IPS-NIHi7 (cell line): ENCODE data around the gene PTDSS2.
A peak's percentile ranks its signal among the peaks of the same experiment; 100 is the strongest.
"Not testable (repeated sequence)": the region's sequence is repeated elsewhere in the genome, so short reads cannot be mapped to it uniquely, and the experiment has no call there.

Experiments used
- DNase-seq: peaks from one replicate; pipeline ENCODE4 v3.0.0; 2012; ENCODE audit warnings: mixed read lengths; ENCODE audit errors: extremely low spot score

PTDSS2 gene

DNA sequence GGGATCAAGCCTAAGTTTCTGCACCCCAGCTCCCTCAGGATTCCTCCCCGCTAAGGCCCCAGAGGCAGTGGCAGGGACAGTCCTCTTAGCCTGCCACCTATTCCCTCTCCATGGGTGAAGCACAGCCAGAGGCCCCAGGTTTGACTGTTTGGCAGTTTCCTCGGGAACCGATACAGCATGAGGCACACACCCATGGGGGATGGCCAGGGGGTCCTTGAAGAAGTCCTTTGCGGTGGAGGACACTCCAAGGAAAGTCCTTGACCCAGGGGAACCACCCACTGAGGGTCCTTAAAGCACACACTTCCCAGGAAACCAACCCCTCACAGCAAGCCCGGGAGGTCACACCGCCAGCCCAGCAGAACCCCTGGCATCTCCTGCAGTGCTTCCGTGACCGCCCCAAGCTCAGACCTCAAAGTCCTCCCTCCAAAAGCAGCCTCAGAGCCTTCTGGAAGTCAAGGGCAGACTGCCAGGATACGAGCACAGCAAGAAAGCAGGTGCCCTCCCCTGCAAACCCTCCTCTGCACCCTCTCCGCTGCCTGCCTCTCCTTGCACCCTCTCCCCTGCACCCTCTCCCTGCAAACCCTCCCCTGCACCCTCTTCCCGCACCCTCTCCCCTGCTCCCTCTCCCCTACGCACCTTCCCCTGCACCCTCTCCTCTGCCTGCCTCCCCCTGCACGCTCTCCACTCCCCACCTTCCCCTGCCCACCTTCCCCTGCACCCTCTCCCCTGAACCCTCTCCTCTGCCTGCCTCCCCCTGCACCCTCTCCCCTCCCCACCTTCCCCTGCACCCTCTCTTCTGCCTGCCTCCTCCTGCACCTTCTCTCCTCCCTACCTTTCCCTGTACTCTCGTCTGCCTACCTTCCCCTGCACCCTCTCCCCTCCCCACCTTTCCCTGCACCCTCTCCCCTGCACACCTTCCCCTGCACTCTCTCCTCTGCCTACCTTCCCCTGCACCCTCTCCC lies 36.7 kb upstream of the PTDSS2 start:
- DNase-seq = no peak

DNA sequence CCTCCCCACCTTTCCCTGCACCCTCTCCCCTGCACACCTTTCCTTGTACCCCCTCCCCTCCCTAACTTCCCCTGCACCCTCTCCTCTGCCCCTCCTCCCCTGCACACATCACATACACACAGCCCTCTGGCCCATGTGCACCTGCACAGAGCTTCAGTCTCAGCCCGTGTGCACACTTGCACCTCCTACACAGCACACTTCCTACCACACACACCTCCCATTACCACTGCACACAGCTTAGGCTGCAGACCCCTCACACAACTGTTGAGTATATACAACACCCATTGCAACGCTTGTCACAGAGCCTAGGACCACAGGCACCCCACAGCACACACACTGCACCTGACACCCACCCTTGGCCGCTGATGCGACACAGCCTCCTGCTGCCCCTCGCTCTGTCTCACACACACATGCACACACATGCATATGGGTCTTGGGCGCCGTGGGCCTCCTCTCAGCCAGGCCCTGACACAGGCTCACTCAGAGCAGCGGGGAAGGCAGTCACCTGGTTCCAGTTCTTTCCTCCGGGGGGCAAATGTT lies 35.7 kb upstream of the PTDSS2 start:
- DNase-seq = no peak

DNA sequence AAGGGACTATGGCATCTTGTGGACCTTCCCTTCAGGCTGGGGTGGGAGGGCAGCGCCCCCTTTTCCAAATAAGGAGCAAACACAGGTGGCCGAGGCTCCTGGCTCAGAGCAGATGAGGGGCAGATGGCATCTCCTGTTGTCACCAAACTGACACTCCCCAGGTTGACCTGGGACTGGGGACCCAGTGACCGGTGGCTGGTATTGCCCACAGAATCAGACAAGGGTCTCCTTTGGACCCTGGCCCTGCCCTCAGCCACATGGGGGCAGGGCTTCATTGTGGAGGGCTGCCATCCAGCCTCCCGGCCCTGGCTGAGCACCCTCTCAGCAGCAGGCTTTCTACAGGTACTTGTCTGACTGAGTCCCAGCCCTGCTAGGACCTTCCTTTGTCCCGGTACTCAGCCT lies 34.4 kb upstream of the PTDSS2 start:
- no peak for DNase-seq

DNA sequence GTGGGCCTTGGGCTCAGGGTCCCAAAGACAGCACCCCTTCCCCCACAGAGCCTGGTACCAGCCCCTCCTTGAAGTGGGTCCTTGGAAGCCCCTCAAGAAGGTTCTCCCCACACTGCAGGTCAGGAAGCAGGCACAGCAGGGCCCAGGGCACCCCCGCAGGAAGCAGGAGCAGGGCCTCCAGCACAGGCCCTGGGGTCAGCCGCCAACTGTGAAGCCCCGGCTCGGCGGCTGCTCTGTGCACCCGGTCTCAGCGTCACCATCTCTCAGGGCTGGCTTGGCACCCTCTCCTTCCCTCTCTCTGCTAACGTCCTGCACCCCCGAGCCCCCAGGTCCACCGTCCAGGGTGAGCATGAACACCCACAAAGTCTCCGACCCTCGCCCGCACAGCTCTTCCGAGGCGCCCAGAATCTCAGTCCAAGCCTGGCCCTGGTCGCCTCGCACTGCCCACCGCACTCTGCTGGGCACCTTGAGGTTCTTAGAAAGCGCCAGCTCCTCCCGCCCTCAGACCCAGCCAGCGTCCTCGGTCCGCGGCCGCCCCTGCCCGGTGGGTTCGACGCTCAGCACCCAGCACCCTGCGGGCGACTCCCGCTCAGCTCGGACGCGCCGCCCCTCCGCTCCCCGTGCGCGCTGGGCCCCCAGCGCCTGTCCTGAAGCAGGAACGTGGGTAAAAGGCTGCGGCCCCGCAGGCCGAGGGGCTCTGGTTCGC lies 33.9 kb upstream of the PTDSS2 start:
- DNase-seq = no peak

DNA sequence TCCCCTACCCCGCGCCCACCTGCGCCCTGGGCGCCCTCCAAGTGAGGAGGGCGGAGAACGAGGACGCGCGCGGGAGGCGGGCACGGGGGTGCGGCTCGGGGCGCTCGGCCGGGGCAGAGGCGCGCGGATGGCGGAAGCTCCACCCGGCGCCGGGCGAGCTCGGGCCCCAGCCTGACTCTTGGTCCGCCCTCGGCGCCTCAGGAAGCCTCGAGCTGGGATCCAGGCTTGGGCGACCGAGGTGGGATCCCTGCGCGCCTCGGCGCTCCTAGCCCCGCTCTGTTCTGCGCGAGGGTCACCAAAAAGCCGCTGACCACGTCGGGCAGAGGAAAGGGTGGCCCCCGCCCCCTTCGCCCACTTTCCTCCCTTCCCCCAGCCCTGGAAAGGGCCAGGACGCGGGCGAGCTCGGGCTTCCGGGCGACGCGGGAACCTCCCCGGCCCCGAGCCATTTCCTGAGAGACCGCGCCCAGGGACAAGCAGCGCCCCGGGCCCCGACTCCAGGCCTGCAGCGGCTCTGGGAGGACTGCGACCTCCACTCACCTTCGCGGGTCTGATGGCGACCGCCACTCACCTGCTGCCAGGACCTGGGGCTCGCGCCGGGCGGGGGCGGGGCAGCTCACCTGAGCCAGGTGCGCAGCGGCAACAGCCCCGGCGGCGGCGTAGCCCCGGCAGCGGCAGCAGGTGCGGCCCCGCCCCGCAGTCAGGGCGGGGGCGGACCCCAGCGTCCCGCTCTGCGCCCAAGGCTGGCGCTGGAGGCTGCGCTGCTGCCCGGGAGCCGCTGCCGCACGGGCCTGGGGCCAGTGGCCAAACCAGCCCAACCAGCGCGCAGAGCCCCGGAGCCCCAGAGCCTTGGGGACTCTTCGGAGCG lies 33.1 kb upstream of the PTDSS2 start:
- peak; percentile 89 for DNase-seq

DNA sequence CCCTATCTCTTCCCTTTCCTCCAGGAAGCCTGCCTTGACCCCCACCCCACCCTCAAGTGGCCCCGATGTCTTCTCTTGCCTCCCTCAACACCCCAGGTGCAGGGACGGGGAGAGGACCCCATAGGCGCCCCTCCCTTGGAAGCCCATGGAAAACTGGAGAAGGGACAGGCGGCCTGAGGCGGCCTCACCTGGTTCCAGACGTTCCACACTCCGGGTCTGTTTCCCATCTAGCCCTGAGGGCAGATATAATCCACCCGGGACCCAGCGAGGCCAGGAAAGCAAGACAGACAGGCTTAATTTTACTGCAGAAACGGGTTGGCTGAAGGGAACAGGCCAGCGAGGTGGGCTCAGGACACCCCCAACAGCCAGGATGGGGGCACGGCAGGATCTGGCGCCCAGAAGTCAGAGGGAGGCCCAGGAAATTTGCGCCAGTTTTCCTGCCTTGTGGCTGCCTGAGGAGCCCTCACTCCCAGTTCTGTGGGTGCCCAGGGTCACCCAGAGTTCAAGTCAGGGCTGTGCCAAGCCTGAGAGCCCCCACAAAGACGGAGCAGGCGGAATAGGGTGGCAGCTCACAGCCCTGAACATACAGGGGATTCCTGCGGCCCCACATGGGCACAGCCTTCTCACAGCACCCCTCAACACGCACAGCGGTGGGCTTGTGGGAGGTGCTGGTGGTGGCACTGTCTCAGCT lies 32.3 kb upstream of the PTDSS2 start:
- DNase-seq = no peak

DNA sequence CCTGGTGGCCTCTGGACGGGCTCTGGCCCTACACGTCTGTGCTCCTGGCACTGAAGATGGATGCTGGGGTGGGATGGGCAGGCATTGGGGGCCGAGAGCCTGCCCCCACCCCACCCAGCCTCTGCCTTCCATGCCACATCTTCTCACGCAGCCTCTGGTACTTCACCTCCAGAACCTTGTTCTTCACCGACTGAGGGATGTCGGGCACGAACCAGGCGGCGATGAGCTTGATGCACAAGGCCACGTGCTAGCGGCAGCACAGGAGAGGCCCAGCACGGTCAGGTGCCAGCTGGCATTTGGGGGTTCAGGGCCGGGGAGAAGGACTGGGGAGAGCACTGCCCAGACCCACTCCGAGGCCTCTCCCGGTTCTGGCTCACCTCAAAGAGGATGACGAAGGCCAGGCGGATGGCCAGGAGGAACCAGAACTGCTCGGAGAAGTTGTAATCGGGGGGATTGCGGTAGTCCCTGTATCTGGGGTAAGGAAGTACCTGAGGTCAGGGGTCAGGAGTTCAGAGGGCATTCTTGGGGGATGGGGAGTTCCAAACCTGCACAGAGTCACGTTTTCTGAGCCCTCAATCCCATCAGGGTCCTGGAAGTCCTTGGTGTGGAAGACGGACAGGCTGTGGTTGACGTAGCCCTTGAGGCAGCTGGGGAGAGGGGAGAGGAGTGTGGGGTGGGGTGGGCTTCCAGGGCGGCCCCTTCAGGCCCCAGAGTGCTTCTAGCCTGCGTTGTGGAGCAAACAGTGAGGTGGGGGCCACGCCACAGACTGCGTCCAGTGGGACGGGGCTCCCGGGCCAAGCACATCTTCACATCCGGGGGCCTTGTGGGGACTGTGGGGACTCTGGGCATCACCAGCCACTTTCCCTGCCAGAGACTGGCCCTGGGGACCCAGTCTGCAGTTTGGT lies 31.5 kb upstream of the PTDSS2 start:
- no peak for DNase-seq

DNA sequence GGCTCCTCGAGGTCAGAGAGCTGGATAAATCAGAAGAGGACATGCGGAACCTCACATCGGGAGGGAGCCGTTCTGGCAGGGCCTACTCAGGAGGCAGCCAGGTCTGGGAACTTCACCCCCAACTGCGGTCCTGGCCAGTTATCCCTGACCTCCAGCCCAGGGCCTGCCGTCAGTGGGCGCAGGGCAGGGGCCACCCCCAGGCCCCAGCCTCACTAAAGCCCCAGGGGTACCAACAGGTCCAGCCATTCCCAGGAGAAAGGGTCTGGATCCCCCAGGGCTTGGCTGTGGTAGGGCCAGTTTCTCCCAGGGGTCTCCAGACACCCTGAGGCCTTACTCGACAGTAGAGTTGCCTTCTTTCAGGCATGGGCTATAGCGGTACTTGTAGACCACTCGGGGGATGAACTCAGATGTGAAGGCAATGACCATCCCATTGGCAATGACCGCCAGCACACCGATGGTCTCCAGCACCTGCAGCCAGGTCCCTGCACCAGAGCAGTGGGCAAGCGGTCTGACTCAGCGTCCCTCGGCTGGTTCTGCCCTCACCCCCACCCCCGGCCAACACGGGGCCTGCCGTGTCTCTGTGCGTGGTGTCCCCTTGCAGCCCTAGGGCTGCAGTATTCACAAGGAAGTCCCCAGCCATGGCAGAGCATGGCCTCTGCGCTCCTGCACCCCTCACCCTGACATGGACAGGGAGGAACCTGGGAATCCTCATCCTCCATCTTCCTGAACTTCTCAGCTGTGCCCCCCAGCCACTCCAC lies 30.7 kb upstream of the PTDSS2 start:
- DNase-seq = no peak

DNA sequence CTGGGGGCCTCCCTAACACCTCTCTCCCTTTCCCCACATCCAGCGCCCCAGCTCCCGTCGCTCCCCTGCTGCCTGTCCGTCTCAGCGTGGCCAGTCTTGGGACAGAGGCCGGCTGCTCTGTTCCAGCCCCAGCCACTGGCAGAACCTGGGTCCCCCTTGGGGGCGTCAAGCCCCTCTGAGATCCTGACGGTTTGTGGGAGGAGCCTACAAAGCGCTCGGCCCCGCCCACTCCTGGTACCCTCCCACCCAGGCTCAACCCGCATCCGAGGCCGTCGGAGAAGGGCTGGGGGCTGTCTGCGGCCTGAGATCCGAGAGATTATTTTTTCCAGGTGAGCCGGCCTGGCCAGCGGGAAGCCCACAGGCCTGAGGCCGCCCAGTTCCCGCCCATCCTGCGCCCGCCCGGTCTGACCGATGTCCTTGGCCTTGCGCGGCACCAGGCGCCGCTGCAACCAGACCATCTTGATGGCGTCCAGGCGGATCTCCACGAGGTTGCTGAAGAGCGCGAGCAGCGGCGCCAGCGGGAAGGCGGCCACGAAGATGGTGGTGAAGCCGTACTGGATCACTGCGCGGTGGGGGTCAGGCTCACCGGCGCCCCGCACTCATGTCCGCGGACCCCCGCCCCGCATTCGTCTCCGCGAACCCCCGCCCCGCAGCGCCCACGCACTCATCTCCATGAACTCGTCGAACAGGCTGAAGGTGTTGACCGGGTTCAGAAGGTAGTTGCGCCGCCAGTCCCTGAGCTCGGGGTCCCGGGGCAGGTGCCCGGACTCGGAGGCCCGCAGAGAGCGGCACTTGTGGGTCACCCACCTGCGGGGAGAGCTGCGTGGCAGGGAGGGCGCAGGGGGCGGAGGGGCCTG lies 29.8 kb upstream of the PTDSS2 start:
- DNase-seq = no peak

DNA sequence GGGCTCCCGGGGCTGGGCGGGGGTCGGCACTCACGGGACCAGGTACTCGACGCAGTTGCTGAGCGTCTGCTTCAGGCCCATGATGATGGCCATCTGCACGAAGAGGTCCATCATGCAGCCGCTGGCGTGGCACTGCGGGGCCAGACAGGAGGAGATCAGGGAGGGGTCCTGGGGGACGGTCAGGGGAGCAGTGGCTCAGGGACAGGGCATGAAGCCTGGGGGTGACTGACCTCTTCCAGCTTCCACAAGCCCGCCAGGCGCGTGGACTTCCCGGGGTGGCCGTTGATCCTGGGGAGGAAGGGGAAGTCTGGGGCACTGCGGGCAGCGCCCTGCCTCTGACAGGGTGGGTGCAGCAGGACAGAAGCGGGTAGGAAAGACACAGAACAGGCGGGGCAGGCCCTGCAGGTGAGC lies 29.2 kb upstream of the PTDSS2 start:
- no peak for DNase-seq

DNA sequence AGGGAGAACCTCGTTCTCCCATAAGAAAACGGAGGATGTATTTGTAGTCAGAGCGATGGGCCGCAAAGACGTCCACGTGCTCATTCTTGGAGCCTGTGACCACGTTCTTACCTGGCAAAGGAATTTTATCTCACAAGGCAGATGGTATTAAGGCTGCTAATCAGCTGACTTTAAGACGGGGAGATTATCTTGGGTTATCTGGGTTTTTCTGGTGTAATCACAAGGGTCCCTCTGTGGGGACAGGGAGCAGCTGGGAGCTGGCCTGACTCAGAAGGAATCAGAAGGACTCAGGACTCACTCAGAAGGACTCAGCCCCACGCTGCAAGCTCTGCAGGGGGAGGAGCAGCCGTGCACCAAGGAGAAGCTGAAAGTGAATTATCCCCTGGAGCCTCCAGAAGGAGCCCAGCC lies 27.8 kb upstream of the PTDSS2 start:
- DNase-seq = no peak

DNA sequence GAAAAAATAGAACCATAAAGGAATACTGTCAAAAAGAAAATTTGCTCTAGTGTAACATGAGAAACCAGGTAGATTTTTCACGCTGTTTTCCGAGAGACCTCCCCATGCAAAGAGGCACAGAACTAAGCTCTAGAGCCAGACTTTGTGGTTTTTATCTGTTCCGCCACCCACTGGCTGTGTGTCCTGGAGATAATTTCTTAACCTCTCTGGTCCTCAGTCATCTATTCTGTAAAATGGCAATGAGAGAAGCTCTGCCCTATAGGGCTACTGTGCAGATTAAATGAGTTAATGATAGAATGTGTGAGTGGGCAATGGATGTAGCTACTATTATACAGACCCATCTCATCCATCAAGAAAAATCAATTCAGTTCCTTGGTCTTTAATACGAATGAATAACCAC lies 25.8 kb upstream of the PTDSS2 start:
- DNase-seq = no peak

DNA sequence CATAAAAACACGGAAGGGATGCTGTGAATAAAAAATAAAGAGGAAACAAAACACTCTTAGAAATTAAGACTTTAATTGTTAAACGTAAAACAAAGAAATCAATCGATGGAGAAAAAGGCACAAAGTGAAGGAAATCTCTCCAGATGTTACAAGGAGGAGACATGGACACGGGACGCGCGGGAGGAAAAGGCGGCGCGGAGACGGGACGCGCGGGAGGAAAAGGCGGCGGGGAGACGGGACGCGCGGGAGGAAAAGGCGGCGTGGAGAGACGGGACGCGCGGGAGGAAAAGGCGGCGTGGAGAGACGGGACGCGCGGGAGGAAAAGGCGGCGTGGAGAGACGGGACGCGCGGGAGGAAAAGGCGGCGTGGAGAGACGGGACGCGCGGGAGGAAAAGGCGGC lies 25.3 kb upstream of the PTDSS2 start:
- DNase-seq = not testable (repeated sequence)

DNA sequence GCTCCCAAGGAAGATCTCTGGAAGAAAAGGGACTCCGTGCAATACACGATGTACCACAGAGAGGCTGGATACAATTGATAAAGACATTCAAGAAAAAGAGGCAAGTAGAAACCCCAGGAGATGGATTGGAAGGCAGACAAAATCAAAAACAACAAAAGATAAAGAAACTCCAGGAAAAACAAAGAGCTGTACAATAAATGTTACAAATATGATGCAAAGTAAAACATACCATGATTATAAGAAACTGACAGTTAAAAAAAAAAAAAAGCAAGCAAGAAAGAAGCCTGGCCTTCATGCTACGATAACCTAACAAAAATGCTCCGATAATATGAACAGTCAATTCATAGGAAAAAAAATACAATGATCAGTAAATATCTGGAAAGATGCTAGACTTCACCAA lies 24.8 kb upstream of the PTDSS2 start:
- no peak for DNase-seq

DNA sequence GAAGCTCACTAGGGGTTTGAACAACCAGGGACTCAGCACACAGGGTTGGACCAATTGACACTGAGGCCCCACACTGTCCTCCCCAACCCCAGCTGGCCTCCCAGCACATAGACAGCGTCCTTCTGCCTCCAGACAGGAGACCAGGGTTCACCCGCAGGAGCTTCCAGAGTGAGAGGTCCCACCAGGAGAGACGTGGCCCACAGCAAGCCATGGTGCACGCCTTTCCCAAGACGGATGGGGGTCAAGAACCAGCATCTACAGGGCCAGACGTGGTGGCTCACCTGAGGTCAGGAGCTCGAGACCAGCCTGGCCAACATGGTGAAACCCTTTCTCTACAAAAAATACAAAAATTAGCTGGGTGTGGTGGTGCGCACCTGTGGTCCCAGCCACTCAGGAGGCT lies 23.2 kb upstream of the PTDSS2 start:
- DNase-seq = no peak

DNA sequence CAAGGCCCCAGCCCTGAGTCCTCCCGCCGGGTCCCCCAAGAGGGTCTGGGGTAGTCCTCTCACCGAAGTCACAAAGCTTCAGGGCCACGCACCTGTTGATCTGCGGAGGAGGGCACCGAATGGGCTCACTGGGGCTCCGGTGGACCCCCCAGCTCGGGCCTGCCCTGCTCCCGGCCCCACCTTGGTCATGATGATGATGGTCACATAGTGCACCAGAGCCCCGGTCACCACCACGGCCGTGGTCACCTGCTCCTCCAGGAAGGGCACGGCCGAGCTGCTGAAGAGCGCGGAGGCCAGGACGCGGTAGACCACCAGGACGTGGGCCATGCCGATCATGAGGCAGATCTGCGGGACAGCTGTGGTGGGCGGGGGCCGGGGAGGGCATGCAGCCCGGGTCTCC lies 21.8 kb upstream of the PTDSS2 start:
- DNase-seq = no peak

DNA sequence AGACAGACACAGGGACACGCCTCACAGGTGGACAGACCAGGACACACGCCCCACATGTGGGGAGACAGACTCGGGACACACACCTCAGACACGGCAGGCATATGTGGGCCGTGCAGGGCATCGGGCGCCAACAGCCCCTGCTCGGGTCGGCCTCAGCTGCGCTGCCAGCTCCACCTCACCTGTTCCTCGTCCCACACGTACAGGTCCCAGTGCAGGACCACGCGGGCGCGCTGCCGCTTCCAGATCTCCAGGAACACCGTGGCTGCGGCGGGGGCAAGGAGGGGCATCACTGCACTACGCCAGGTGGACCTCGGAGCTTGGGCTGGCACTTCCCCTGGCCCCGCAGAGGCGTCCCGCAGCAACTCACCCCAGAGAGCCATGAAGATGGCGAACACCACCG lies 20.7 kb upstream of the PTDSS2 start:
- no peak for DNase-seq

DNA sequence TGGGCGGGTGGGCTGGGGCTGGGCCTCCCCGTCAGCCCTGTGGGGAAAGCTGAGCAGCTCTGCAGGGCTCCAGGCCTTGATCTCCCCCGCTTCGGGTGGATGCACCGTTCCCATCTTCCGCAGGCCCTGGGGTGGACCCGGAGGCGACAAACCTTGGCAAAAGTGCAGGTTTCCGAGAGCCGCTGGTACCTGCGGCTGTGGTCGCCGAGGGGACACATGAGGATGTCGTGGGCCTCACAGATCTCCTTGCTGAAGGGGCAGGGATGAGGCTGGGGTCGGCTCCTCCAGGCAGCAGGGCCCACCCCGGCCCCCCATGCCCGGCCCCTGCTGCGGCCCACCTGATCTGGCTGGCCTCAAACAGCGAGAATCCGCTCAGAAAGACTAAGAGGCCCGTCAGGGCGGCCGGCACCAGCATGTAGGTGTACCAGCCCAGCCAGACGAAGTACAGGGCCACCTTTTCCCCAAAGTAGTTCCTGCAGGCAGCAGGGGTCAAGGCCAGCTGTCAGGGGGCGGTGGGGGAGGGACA lies 20.1 kb upstream of the PTDSS2 start:
- peak; percentile 57 for DNase-seq
